Measurements from ENCODE around the gene BAHD1. TPM values are rescaled to one million over a fixed set of nuclear protein-coding genes. Genes with fewer than 3 reads are reported as not detected.

Gene BAHD1
- total RNA-seq, 4 donors from 2014 or later = 12.8 to 18.5 (median 16.2) TPM

- H3K4me3 ChIP-seq (ENCODE audit: low read depth, poor library complexity, severe bottlenecking) = no peak overlapping the region
- TF ChIP-seq CTCF (IDR thresholded peaks at IDR 0.05) = no peak
- TF ChIP-seq POLR2A (IDR thresholded peaks at IDR 0.05) = no peak
- WGBS, 2 donors = 30 to 42% methylated on average over 3 of the region's 3 CpGs
- DNase-seq (ENCODE audit: low spot score in 2 of 2) = no peak
- intact Hi-C loops (cut with DNase I; ENCODE audit: low total_unique reads) = loop anchor here (5.0 to 10.0 kb wide), 2 partner anchors 46 to 138 kb away; partner anchors contain the start of gene ANKRD63
Measured at GRCh38 chr15:40420793-40421192, 20.0 kb upstream of the BAHD1 start.

GRCh38 chr15:40421246-40422157 is 19.3 kb upstream of the BAHD1 start:
- no peak overlapping the region for H3K4me3 ChIP-seq (ENCODE audit: low read depth, poor library complexity, severe bottlenecking)
- TF ChIP-seq CTCF (IDR thresholded peaks at IDR 0.05) = peak in 1 of 3 donors; percentile 94
- no peak for TF ChIP-seq POLR2A (IDR thresholded peaks at IDR 0.05)
- intact Hi-C loops (cut with DNase I; ENCODE audit: low total_unique reads) = loop anchor here (5.0 to 10.0 kb wide), 2 partner anchors 47 to 139 kb away; partner anchors contain the start of gene ANKRD63
- peak in 1 of 2 donors; percentile 93 for DNase-seq (ENCODE audit: low spot score in 2 of 2)
- WGBS, 2 donors = 13 to 28% methylated on average over 17 to 28 of the region's 31 CpGs

GRCh38 chr15:40424483-40425115 is 16.2 kb upstream of the BAHD1 start:
- DNase-seq (ENCODE audit: low spot score in 2 of 2) = no peak
- WGBS, 2 donors = 89 to 92% methylated on average over 5 to 6 of the region's 6 CpGs
- intact Hi-C loops (cut with DNase I; ENCODE audit: low total_unique reads) = loop anchor here (5.0 to 10.0 kb wide), 2 partner anchors 50 to 142 kb away; partner anchors contain the start of gene ANKRD63
- no peak overlapping the region for H3K4me3 ChIP-seq (ENCODE audit: low read depth, poor library complexity, severe bottlenecking)
- no peak for TF ChIP-seq POLR2A (IDR thresholded peaks at IDR 0.05)
- TF ChIP-seq CTCF (IDR thresholded peaks at IDR 0.05) = no peak

GRCh38 chr15:40425681-40426080 is 15.1 kb upstream of the BAHD1 start:
- TF ChIP-seq POLR2A (IDR thresholded peaks at IDR 0.05) (no peak), CTCF (IDR thresholded peaks at IDR 0.05) (no peak)
- WGBS, 2 donors = 96 to 97% methylated on average over 5 of the region's 5 CpGs
- no peak for DNase-seq (ENCODE audit: low spot score in 2 of 2)
- intact Hi-C loops (cut with DNase I; ENCODE audit: low total_unique reads) = loop anchor here (10.0 kb wide), 1 partner anchor 51 kb away; no protein-coding TSS in a partner anchor
- H3K4me3 ChIP-seq (ENCODE audit: low read depth, poor library complexity, severe bottlenecking) = no peak overlapping the region

- H3K4me3 ChIP-seq (ENCODE audit: low read depth, poor library complexity, severe bottlenecking) = no peak overlapping the region
- TF ChIP-seq CTCF (IDR thresholded peaks at IDR 0.05) (no peak), POLR2A (IDR thresholded peaks at IDR 0.05) (no peak)
- intact Hi-C loops (cut with DNase I; ENCODE audit: low total_unique reads) = loop anchor here (10.0 kb wide), 1 partner anchor 52 kb away; no protein-coding TSS in a partner anchor
- WGBS, 2 donors = 90 to 93% methylated on average over 9 of the region's 9 CpGs
- no peak for DNase-seq (ENCODE audit: low spot score in 2 of 2)
Measured at GRCh38 chr15:40427188-40427587, 13.6 kb upstream of the BAHD1 start.
